Esophagus (tissue), 2 donors: Measurements from ENCODE around the gene SERTAD2. TPM values are rescaled to one million over a fixed set of nuclear protein-coding genes. Genes with fewer than 3 reads are reported as not detected.

ENCODE experiments used
- H3K27ac ChIP-seq, 2 donors: one replicate each; pipeline ENCODE4 v1.5.1; 2013; ENCODE audit warnings: low read depth in 2 of 2, mild to moderate bottlenecking in 2 of 2, inconsistent platforms in 1 of 2, low read length in 1 of 2, moderate library complexity in 1 of 2
- H3K27me3 ChIP-seq, 2 donors: one replicate each; pipeline ENCODE4 v1.6.1; 2013; ENCODE audit warnings: low read length in 2 of 2, control low read depth in 1 of 2, mild to moderate bottlenecking in 1 of 2; ENCODE audit not compliant: insufficient read depth in 2 of 2, control insufficient read depth in 1 of 2
- H3K36me3 ChIP-seq, 2 donors: one replicate each; pipeline ENCODE4 v1.6.1; 2013; ENCODE audit warnings: low read length in 1 of 2; ENCODE audit not compliant: control insufficient read depth in 2 of 2, insufficient read depth in 2 of 2
- H3K4me1 ChIP-seq, 2 donors: one replicate each; pipeline ENCODE4 v1.6.1; 2013; ENCODE audit warnings: low read length in 1 of 2; ENCODE audit not compliant: control insufficient read depth in 2 of 2, insufficient read depth in 2 of 2
- H3K4me3 ChIP-seq, 2 donors: one replicate each; pipeline ENCODE4 v1.5.1; 2013; ENCODE audit warnings: low read length in 2 of 2, mild to moderate bottlenecking in 2 of 2, low read depth in 1 of 2, moderate library complexity in 1 of 2
- H3K9me3 ChIP-seq, 2 donors: one replicate each; pipeline ENCODE4 v1.6.1; 2013; ENCODE audit warnings: mild to moderate bottlenecking in 2 of 2, low read depth in 1 of 2, low read length in 1 of 2, moderate library complexity in 1 of 2; ENCODE audit not compliant: control insufficient read depth in 2 of 2, insufficient read depth in 1 of 2
- WGBS, 2 donors: extraction: QIAGEN DNeasy Blood & Tissue Kit; methylation state at CpG; one replicate each; pipeline ENCODE4 v1.1.7; 2013; 5-methylcytosine and 5-hydroxymethylcytosine counted together
- polyA plus RNA-seq, 2 donors: library from polyadenylated mRNA; stranded (reverse); fragments of 200-250 nt; gene quantifications; one replicate each; pipeline ENCODE4 v1.2.3, GENCODE V29; 2013
- donor health status: healthy with polysubstance abuse.
- donor health status: Bipolar disorder and iron deficiency.

The SERTAD2 gene
- polyA plus RNA-seq, 2 donors, result 13.6 to 22.9 TPM

DNA sequence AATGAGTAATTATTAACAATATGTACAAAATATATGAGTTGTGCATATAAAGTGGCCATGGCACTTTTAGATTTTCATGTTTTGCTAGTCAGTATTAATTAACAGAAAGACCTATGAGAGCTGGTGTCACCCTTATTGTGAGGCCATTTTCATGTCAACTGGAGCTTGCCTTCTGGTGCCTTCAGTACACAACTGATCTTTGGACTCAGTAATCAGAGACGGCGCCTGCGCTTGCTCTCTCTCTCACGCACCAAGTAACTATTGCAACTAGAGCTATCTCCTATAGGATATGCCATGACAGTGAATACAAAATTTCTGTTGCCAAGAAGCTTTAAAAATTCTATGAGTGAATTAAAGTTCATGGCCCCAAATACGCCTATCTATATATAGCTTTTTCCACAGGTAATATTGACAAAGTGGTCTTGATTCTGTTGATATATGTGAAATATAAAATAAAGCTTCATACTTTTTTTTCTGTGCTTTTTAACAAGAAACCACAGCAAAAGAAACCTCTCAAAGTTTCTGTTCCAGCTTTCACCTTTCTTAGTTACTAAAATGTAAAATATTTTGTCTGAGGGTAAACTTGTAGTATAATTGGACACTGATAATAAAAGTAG, 2.9 kb downstream of the SERTAD2 start:
- WGBS, 2 donors, result 52 to 70% methylated on average over 5 of the region's 5 CpGs
- peak overlapping the region; percentile 43 to 63 for H3K27ac ChIP-seq
- H3K36me3 ChIP-seq, result no peaks in the 10 kb centered on the region
- H3K4me1 ChIP-seq, result peaks cover 2 to 3% of the 10 kb centered on the region in 2 donors
- H3K27me3 ChIP-seq, result no peaks in the 10 kb centered on the region
- H3K4me3 ChIP-seq, result peak overlapping the region; percentile 16 to 76
- no peaks in the 10 kb centered on the region for H3K9me3 ChIP-seq

GRCh38 chr2:64650296-64650695, 3.4 kb downstream of the SERTAD2 start:
- Histone ChIP-seq H3K27me3 (no peaks in the 10 kb centered on the region), H3K4me3 (peak overlapping the region in 1 of 2 donors; percentile 76), H3K9me3 (no peaks in the 10 kb centered on the region), H3K27ac (peak overlapping the region; percentile 46 to 68), H3K4me1 (peaks cover 2 to 3% of the 10 kb centered on the region in 2 donors), H3K36me3 (no peaks in the 10 kb centered on the region)
- 62 to 77% methylated on average over 5 of the region's 5 CpGs for WGBS, 2 donors

DNA sequence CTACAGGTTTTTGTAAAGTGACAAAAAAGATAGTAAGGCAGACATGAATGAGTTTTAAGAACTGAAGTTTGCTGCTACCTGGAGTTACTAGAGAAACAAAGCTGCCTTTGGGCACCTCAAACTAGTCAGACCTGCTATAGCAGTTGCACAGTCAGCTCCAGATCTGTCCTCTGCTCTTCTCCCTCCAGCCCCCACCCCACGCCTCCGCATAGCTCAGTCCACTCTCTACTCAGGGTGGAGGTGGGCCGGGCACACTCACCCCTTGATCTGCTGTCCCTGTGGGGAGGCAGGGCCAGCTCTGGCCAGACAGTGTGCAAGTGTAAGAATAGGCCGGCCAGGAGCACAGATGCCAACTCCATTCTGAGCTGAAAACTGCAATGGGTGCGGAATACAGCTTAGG, 4.1 kb downstream of the SERTAD2 start:
- H3K27ac ChIP-seq, result peak overlapping the region; percentile 60 to 94
- H3K27me3 ChIP-seq, result no peaks in the 10 kb centered on the region
- H3K4me1 ChIP-seq, result peaks cover 2 to 3% of the 10 kb centered on the region in 2 donors
- WGBS, 2 donors, result 35 to 39% methylated on average over 5 of the region's 5 CpGs
- H3K4me3 ChIP-seq, result peak overlapping the region; percentile 8 to 49
- no peaks in the 10 kb centered on the region for H3K36me3 ChIP-seq
- no peaks in the 10 kb centered on the region for H3K9me3 ChIP-seq

- WGBS, 2 donors, result 48 to 50% methylated on average over 6 of the region's 6 CpGs
- Histone ChIP-seq H3K9me3 (no peaks in the 10 kb centered on the region), H3K4me1 (peaks cover 2 to 3% of the 10 kb centered on the region in 2 donors), H3K27ac (peak overlapping the region; percentile 72 to 93), H3K27me3 (no peaks in the 10 kb centered on the region), H3K4me3 (peak overlapping the region; percentile 30 to 49), H3K36me3 (no peaks in the 10 kb centered on the region)
These were observed 4.7 kb downstream of the SERTAD2 start for GRCh38 chr2:64649013-64649484.

GRCh38 chr2:64646007-64646880, 7.5 kb downstream of the SERTAD2 start:
- Histone ChIP-seq H3K4me1 (peaks cover 2 to 10% of the 10 kb centered on the region in 2 donors), H3K27ac (no peak overlapping the region), H3K27me3 (no peaks in the 10 kb centered on the region), H3K4me3 (peak overlapping the region in 1 of 2 donors; percentile 25), H3K9me3 (no peaks in the 10 kb centered on the region), H3K36me3 (no peaks in the 10 kb centered on the region)
- WGBS, 2 donors, result 8 to 11% methylated on average over 9 of the region's 9 CpGs

DNA sequence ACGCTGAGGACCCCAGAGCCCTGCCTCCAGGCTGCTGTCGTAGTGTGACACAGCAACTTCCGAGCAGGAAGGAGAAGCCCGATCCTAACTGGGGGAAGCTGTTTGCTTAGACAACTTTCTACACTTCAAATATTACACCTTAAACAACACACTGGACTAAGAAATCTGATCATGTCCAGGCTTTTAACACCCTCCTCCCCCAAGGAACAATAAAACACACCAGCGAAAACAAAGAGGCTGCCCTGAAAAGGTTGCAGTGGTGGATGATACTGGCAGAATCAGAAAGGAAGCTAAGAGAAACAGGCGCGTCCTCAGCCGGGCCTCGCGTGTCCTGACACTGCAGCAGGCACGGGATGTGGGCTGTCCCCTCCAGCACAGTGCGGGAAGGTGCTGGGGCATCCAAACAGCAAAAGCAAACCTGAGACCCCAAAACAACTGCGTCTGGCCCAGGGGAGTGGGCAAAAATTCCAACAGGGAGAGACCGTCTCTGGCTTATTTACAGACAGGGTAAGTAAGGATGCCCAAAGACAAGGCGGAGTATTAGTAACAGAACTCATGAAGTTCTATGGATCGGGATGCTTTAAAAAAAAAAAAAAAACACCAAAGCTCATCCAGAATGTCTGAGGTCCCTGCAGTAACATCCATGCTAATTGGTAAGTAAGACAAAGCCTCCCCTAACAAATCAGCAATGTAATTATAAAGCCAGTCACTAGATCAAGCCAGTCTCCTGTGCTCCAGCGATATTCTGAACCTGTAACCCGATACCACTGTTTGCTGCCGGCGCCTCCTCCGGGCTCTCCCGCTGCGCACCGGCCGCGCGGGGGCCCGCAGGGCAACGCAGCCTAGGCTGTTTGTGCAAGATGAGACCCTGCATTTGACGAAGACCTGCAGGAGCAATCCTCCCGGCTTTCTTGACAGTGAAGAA, 9.0 kb downstream of the SERTAD2 start:
- peaks cover 5 to 13% of the 10 kb centered on the region in 2 donors for H3K4me1 ChIP-seq
- no peaks in the 10 kb centered on the region for H3K27me3 ChIP-seq
- no peaks in the 10 kb centered on the region for H3K36me3 ChIP-seq
- peak overlapping the region; percentile 96 to 99 for H3K27ac ChIP-seq
- H3K4me3 ChIP-seq, result peak overlapping the region; percentile 42 to 48
- H3K9me3 ChIP-seq, result no peaks in the 10 kb centered on the region
- 4 to 5% methylated on average over 31 of the region's 31 CpGs for WGBS, 2 donors

- Histone ChIP-seq H3K27ac (peak overlapping the region; percentile 96 to 99), H3K9me3 (no peaks in the 10 kb centered on the region), H3K4me1 (peaks cover 3 to 12% of the 10 kb centered on the region in 2 donors), H3K27me3 (no peaks in the 10 kb centered on the region), H3K36me3 (no peaks in the 10 kb centered on the region), H3K4me3 (peak overlapping the region; percentile 42 to 48)
- 39 to 50% methylated on average over 8 of the region's 8 CpGs for WGBS, 2 donors
These were observed 9.8 kb downstream of the SERTAD2 start for GRCh38 chr2:64643838-64644457.

- WGBS, 2 donors, result 75 to 81% methylated on average over 10 of the region's 10 CpGs
- H3K4me3 ChIP-seq, result no peak overlapping the region
- H3K4me1 ChIP-seq, result peaks cover 3 to 14% of the 10 kb centered on the region in 2 donors
- H3K36me3 ChIP-seq, result no peaks in the 10 kb centered on the region
- H3K27ac ChIP-seq, result no peak overlapping the region
- no peaks in the 10 kb centered on the region for H3K27me3 ChIP-seq
- no peaks in the 10 kb centered on the region for H3K9me3 ChIP-seq
These were observed 12.1 kb downstream of the SERTAD2 start for GRCh38 chr2:64641599-64641998.
